MCF 10A (cell line): Measurements from ENCODE around the gene BAIAP3. TPM values are rescaled to one million over a fixed set of nuclear protein-coding genes. Genes with fewer than 3 reads are reported as not detected.

Experiments
- BruUV-seq: library from RNA; stranded (reverse); fragments of 400-500 nt; replicated peaks from 2 replicates; lab custom pipeline; 2021; lab: Mats Ljungman, UMichigan
- CTCF ChIA-PET: fragments of 300-600 bp; sonication (Branson Sonifier 250); formaldehyde crosslinking; extraction: SDS; loops from one replicate; lab custom pipeline; 2021; ENCODE audit warnings: antibody characterized with exemption, inconsistent platforms; lab: Yijun Ruan, JAX
- POLR2A ChIA-PET: fragments of 300-600, 350-650 bp; sonication (Branson Sonifier 250); formaldehyde crosslinking; extraction: SDS; loops from one replicate; lab custom pipeline; 2020; ENCODE audit warnings: antibody characterized with exemption, inconsistent platforms; lab: Yijun Ruan, JAX
- DNase-seq: peaks from one replicate; pipeline ENCODE4 v3.0.0-alpha.2; 2018; ENCODE audit not compliant: unreplicated experiment
- H3K27ac Mint-ChIP-seq: one replicate; pipeline ENCODE4 v1.8.0; 2022; ENCODE audit warnings: mild to moderate bottlenecking, low read depth, mixed read lengths; ENCODE audit not compliant: unreplicated experiment
- H3K27me3 Mint-ChIP-seq: one replicate; pipeline ENCODE4 v1.8.0; 2022; ENCODE audit warnings: mixed read lengths; ENCODE audit not compliant: insufficient read depth, unreplicated experiment
- H3K36me3 Mint-ChIP-seq: one replicate; pipeline ENCODE4 v1.8.0; 2022; ENCODE audit warnings: mild to moderate bottlenecking, moderate library complexity, mixed read lengths; ENCODE audit not compliant: insufficient read depth, unreplicated experiment
- H3K4me1 Mint-ChIP-seq: one replicate; pipeline ENCODE4 v1.8.0; 2022; ENCODE audit warnings: mixed read lengths; ENCODE audit not compliant: insufficient read depth, unreplicated experiment
- H3K4me3 Mint-ChIP-seq: one replicate; pipeline ENCODE4 v1.8.0; 2022; ENCODE audit warnings: mild to moderate bottlenecking, moderate library complexity, mixed read lengths; ENCODE audit not compliant: unreplicated experiment
- H3K9me3 Mint-ChIP-seq: one replicate; pipeline ENCODE4 v1.8.0; 2022; ENCODE audit warnings: mixed read lengths; ENCODE audit not compliant: unreplicated experiment
- intact Hi-C: fragments of 100-400 bp; cut with micrococcal nuclease; formaldehyde crosslinking; loops from 2 replicates; pipeline ENCODE4 v1.14.1; 2022
- total RNA-seq: library from RNA; stranded (reverse); gene quantifications from 2 replicates; pipeline ENCODE4 v1.2.3, GENCODE V29; 2022
- TF ChIP-seq, protein P1 (sequence below): fragments of 200-600 bp; IDR thresholded peaks from one replicate; pipeline ENCODE4 v1.8.0; 2022; ENCODE audit warnings: antibody characterized with exemption, mild to moderate bottlenecking; ENCODE audit not compliant: unreplicated experiment

BAIAP3 gene
- total RNA-seq, 1 experiment from 2014 or later: 0.75 TPM

- Mint-ChIP-seq H3K4me1 (peaks cover 13% of the 10 kb centered on the region), H3K4me3 (no peak overlapping the region), H3K27ac (no peak overlapping the region), H3K9me3 (no peaks in the 10 kb centered on the region), H3K36me3 (peaks cover 6% of the 10 kb centered on the region), H3K27me3 (no peaks in the 10 kb centered on the region)
- ChIA-PET CTCF (no interaction called here), POLR2A (no interaction called here)
- no TSS peak for BruUV-seq
- intact Hi-C loops: no loop called here
- DNase-seq: no peak
- TF ChIP-seq, protein P1, sequence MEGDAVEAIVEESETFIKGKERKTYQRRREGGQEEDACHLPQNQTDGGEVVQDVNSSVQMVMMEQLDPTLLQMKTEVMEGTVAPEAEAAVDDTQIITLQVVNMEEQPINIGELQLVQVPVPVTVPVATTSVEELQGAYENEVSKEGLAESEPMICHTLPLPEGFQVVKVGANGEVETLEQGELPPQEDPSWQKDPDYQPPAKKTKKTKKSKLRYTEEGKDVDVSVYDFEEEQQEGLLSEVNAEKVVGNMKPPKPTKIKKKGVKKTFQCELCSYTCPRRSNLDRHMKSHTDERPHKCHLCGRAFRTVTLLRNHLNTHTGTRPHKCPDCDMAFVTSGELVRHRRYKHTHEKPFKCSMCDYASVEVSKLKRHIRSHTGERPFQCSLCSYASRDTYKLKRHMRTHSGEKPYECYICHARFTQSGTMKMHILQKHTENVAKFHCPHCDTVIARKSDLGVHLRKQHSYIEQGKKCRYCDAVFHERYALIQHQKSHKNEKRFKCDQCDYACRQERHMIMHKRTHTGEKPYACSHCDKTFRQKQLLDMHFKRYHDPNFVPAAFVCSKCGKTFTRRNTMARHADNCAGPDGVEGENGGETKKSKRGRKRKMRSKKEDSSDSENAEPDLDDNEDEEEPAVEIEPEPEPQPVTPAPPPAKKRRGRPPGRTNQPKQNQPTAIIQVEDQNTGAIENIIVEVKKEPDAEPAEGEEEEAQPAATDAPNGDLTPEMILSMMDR: no peak
Observed at GRCh38 chr16:1345087-1345486, 11.6 kb downstream of the BAIAP3 start.

GRCh38 chr16:1345651-1346421, 12.4 kb downstream of the BAIAP3 start:
- POLR2A ChIA-PET: interaction anchor here (0.9 to 1.2 kb wide), 3 partner anchors 20 to 75 kb away, joined by 3 to 4 read pairs (median 3); no protein-coding TSS in a partner anchor
- BruUV-seq: no TSS peak
- Mint-ChIP-seq H3K27me3 (no peaks in the 10 kb centered on the region), H3K36me3 (peaks cover 6% of the 10 kb centered on the region), H3K4me3 (no peak overlapping the region), H3K9me3 (no peaks in the 10 kb centered on the region), H3K27ac (no peak overlapping the region), H3K4me1 (peaks cover 13% of the 10 kb centered on the region)
- DNase-seq: no peak
- TF ChIP-seq, protein P1: no peak
- CTCF ChIA-PET: interaction anchor here (0.6 kb wide), 3 partner anchors 23 to 703 kb away, joined by 3 read pairs; no protein-coding TSS in a partner anchor
- intact Hi-C loops: no loop called here

GRCh38 chr16:1346422-1347285, 13.2 kb downstream of the BAIAP3 start:
- H3K27me3 Mint-ChIP-seq: no peaks in the 10 kb centered on the region
- no peak overlapping the region for H3K4me3 Mint-ChIP-seq
- POLR2A ChIA-PET: interaction anchor here (0.9 to 1.2 kb wide), 3 partner anchors 20 to 74 kb away, joined by 3 to 4 read pairs (median 3); no protein-coding TSS in a partner anchor
- no peak overlapping the region for H3K27ac Mint-ChIP-seq
- CTCF ChIA-PET: interaction anchor here (0.6 kb wide), 3 partner anchors 24 to 231 kb away, joined by 3 read pairs; no protein-coding TSS in a partner anchor
- intact Hi-C loops: no loop called here
- H3K36me3 Mint-ChIP-seq: peaks cover 6% of the 10 kb centered on the region
- no peak for DNase-seq
- H3K4me1 Mint-ChIP-seq: peaks cover 13% of the 10 kb centered on the region
- TF ChIP-seq, protein P1: no peak
- BruUV-seq: no TSS peak
- no peaks in the 10 kb centered on the region for H3K9me3 Mint-ChIP-seq
